HEK293T (cell line): ENCODE measurements around the gene ITPKB.

Experiments used
- BHLHE40 ChIP-seq: fragments of 450-650 bp; IDR thresholded peaks from 2 replicates; pipeline ENCODE4 v1.6.1; 2016; ENCODE audit warnings: mild to moderate bottlenecking, moderate library complexity, borderline replicate concordance
- CTBP1 ChIP-seq: fragments of 450-650 bp; IDR thresholded peaks from 2 replicates; pipeline ENCODE4 v1.6.1; 2016; ENCODE audit warnings: borderline replicate concordance
- ELF4 ChIP-seq: fragments of 450-650 bp; IDR thresholded peaks from 2 replicates; pipeline ENCODE4 v1.6.1; 2017; ENCODE audit warnings: antibody characterized with exemption
- FOXK2 ChIP-seq: fragments of 450-650 bp; IDR thresholded peaks from 2 replicates; pipeline ENCODE4 v1.6.1; 2016; ENCODE audit warnings: mild to moderate bottlenecking
- FOXM1 ChIP-seq: fragments of 450-650 bp; IDR thresholded peaks from 2 replicates; pipeline ENCODE4 v1.6.1; 2017; ENCODE audit warnings: mild to moderate bottlenecking, borderline replicate concordance

- TF ChIP-seq FOXK2 (no peak), CTBP1 (no peak), ELF4 (no peak), BHLHE40 (no peak), FOXM1 (no peak)
These were observed 26.9 kb downstream of the ITPKB start for GRCh38 chr1:226711976-226712741.
